Activated CD4-positive, alpha-beta T cell treated with anti-CD3 and anti-CD28 coated beads for 36 hours (primary cell): ENCODE measurements around the gene MT1M. TPM values are rescaled to one million over a fixed set of nuclear protein-coding genes. Genes with fewer than 3 reads are reported as not detected.
"Not testable (repeated sequence)": the region's sequence is repeated elsewhere in the genome, so short reads cannot be mapped to it uniquely, and the experiment has no call there.

Experiments
- ATAC-seq: fragments of 200-7000 bp; cut with Tn5 transposase; one replicate; pipeline ENCODE4 v1.10.0; 2021; ENCODE audit warnings: mild to moderate bottlenecking, moderate library complexity
- CTCF ChIA-PET: fragments of 350-600 bp; sonication (Branson Sonifier 250); formaldehyde crosslinking; loops from one replicate; lab custom pipeline; 2021; ENCODE audit warnings: antibody characterized with exemption; lab: Charles Lee
- POLR2A ChIA-PET: fragments of 350-600 bp; sonication (Branson Sonifier 250); formaldehyde crosslinking; loops from one replicate; lab custom pipeline; 2021; ENCODE audit warnings: antibody characterized with exemption, inconsistent platforms; lab: Charles Lee
- DNase-seq: peaks from one replicate; pipeline ENCODE4 v3.0.0-alpha.2; 2020
- H3K27ac Mint-ChIP-seq: one replicate; pipeline ENCODE4 v1.8.0; 2021; ENCODE audit warnings: mixed read lengths
- H3K27me3 Mint-ChIP-seq: one replicate; pipeline ENCODE4 v1.8.0; 2021; ENCODE audit warnings: mixed read lengths
- H3K36me3 Mint-ChIP-seq: one replicate; pipeline ENCODE4 v1.8.0; 2021; ENCODE audit warnings: low read depth, mixed read lengths
- H3K4me1 Mint-ChIP-seq: one replicate; pipeline ENCODE4 v1.8.0; 2021; ENCODE audit warnings: mixed read lengths
- H3K4me3 Mint-ChIP-seq: one replicate; pipeline ENCODE4 v1.8.0; 2021; ENCODE audit warnings: mild to moderate bottlenecking, moderate library complexity, mixed read lengths
- H3K9me3 Mint-ChIP-seq: one replicate; pipeline ENCODE4 v1.8.0; 2021; ENCODE audit warnings: low read depth, mixed read lengths
- intact Hi-C, 2 experiments: fragments of 100-400 bp; cut with DNase I in 1 of 2; cut with micrococcal nuclease in 1 of 2; formaldehyde crosslinking; loops; one replicate each; pipeline versions ENCODE4 v1.14.2 to v1.15.1; 2022 to 2024; cut with DNase I, micrococcal nuclease
- total RNA-seq, 2 experiments: library from RNA; stranded (reverse); gene quantifications; one replicate each; pipeline ENCODE4 v1.2.3, GENCODE V29; 2021

The MT1M gene
- total RNA-seq, 2 experiments from 2014 or later = not detected

DNA sequence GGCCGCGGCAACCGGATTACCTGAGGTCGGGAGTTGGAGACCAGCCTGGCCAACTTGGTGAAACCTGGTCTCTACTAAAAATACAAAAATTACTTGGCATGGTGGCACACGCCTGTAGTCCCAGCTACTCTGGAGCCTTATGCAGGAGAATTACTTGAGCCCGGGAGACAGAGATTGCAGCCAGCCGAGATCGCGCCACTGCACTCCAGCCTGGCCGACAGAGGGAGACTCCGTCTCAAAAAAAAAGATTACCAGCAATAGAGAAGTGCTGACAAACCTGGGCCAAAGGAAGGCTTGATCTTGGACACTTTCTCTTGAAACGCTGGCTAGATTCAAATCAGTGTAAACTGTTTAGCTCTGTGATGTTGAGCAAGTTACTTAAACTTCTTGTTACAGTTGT lies 41.5 kb downstream of the MT1M start:
- no peak overlapping the region for H3K27ac Mint-ChIP-seq
- no peaks in the 10 kb centered on the region for H3K9me3 Mint-ChIP-seq
- peaks cover 19% of the 10 kb centered on the region for H3K4me1 Mint-ChIP-seq
- DNase-seq (peak; percentile 53), ATAC-seq (no peak)
- H3K4me3 Mint-ChIP-seq = no peak overlapping the region
- CTCF ChIA-PET = interaction anchor here (1.2 to 2.3 kb wide), 4 partner anchors 9 to 98 kb away, joined by 4 to 16 read pairs (median 4); partner anchors contain the start of gene MT1X
- POLR2A ChIA-PET = interaction anchor here (0.9 kb wide), 1 partner anchor 48 kb away, joined by 3 read pairs; the partner anchor contains the start of gene MT1E
- intact Hi-C loops = loop anchor here in 1 of 2 experiments (1.0 kb wide), 1 partner anchor 28 kb away; no protein-coding TSS in a partner anchor
- no peaks in the 10 kb centered on the region for H3K36me3 Mint-ChIP-seq
- H3K27me3 Mint-ChIP-seq = peaks cover 49% of the 10 kb centered on the region

DNA sequence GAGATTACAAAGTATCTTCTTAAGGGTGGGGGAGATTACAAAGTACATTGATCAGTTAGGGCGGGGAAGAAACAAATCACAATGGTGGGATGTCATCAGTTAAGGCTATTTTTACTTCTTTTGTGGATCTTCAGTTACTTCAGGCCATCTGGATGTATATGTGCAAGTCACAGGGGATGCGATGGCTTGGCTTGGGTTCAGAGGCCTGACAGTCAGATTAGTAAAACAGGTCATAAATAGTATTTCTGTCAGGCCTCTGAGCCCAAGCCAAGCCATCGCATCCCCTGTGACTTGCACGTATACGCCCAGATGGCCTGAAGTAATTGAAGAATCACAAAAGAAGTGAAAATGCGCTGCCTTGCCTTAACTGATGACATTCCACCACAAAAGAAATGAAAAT lies 42.1 kb downstream of the MT1M start:
- H3K36me3 Mint-ChIP-seq, H3K4me3 Mint-ChIP-seq, DNase-seq, H3K27ac Mint-ChIP-seq, ATAC-seq, H3K9me3 Mint-ChIP-seq: not testable (repeated sequence)
- POLR2A ChIA-PET = interaction anchor here (0.9 kb wide), 1 partner anchor 49 kb away, joined by 3 read pairs; the partner anchor contains the start of gene MT1E
- intact Hi-C loops = loop anchor here in 1 of 2 experiments (1.0 kb wide), 1 partner anchor 28 kb away; no protein-coding TSS in a partner anchor
- Mint-ChIP-seq H3K4me1 (peaks cover 16% of the 10 kb centered on the region), H3K27me3 (peaks cover 43% of the 10 kb centered on the region)
- CTCF ChIA-PET = interaction anchor here (1.6 to 2.3 kb wide), 2 partner anchors 8 to 27 kb away, joined by 4 to 16 read pairs; partner anchors contain the start of gene MT1X

DNA sequence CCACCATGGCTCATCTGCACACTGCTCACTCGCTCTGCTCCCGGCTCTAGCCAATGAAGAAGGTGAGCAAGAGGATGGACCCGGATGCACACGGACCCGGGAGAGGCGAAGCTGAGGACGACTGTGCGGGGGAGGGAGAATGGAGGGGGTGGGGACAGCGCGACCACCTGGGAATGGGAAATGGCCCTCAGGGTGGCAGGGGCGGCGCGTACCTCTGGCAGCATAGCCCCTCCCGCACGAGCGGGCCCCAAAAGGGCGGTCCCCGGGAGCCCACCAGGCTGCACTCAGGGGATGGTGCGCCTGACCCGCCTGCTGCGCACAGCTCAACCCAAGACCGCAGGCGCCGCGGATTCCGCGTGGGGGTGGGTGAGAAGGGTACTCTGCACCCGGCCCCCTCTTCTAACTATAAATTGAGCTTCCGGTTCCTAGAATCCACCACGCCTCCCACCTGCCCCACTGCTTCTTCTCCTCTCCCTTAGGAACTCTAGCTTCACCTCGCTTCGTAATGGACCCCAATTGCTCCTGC lies 43.3 kb downstream of the MT1M start:
- Mint-ChIP-seq H3K27me3 (peaks cover 33% of the 10 kb centered on the region), H3K36me3 (no peaks in the 10 kb centered on the region), H3K4me3 (peak overlapping the region; percentile 47), H3K9me3 (no peaks in the 10 kb centered on the region), H3K27ac (peak overlapping the region; percentile 13), H3K4me1 (peaks cover 12% of the 10 kb centered on the region)
- POLR2A ChIA-PET = interaction anchor here (0.5 to 1.2 kb wide), 5 partner anchors 13 to 67 kb away, joined by 3 to 8 read pairs (median 5); partner anchors contain the start of genes MT1E and MT2A
- intact Hi-C loops = no loop called here
- ATAC-seq (peak; percentile 60), DNase-seq (peak; percentile 77)
- CTCF ChIA-PET = interaction anchor here (0.7 to 1.7 kb wide), 6 partner anchors 10 to 110 kb away, joined by 3 to 11 read pairs (median 4); no protein-coding TSS in a partner anchor

DNA sequence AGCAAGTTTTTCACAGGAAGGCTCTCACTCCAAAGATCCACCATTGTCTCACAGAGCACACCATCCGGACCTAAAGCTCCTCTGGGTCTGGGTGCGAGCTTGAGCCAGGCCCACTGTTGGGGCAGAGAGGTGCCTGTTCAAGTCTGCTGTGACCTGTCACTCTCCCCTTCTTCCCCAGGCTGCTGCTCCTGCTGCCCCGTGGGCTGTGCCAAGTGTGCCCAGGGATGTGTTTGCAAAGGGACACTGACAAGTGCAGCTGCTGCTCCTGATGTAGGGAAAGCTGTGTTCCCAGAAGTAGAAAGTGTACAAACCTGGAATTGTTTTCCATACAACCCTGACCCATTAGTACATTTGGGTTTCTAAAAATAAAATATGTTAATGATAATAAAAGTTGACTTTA lies 45.0 kb downstream of the MT1M start:
- intact Hi-C loops = no loop called here
- H3K36me3 Mint-ChIP-seq = no peaks in the 10 kb centered on the region
- H3K27me3 Mint-ChIP-seq = peaks cover 21% of the 10 kb centered on the region
- peaks cover 21% of the 10 kb centered on the region for H3K4me1 Mint-ChIP-seq
- CTCF ChIA-PET = interaction anchor here (0.8 to 1.3 kb wide), 2 partner anchors 9 to 100 kb away, joined by 3 read pairs; partner anchors contain the start of gene MT1G
- POLR2A ChIA-PET = no interaction called here
- H3K9me3 Mint-ChIP-seq = no peaks in the 10 kb centered on the region
- no peak overlapping the region for H3K4me3 Mint-ChIP-seq
- DNase-seq (no peak), ATAC-seq (no peak)
- no peak overlapping the region for H3K27ac Mint-ChIP-seq

DNA sequence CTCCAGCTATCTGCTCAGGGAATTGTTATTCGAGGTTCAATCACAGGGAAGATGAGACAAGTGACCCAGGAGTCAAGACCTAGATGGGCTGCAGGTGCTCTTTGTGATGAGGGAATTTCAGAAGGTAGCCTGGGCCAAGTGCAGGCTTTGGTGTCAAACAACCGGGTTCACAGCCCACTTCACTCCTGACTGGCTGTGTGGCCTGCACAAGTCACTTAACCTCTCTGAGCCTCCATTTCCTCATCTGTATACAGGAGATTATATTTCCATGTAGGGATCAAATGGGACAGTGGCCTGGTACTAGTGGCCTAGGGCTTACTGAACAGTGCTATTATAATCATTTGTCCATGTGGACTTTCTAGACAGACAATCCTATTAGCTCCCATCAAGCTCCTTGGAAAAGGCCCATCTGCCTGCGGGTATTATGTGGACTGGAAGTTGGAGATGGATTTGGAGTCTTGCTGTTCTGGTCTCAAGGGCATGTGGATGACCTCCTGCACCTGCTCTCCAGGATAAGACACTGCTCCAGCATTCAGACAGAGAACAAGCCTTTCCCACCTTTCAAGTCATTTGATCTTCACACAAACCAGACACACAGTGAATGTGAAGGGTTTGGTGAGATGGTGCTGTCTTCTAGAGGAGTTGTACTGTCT lies 46.7 kb downstream of the MT1M start:
- H3K4me3 Mint-ChIP-seq = no peak overlapping the region
- H3K27ac Mint-ChIP-seq = no peak overlapping the region
- DNase-seq (no peak), ATAC-seq (no peak)
- peaks cover 12% of the 10 kb centered on the region for H3K27me3 Mint-ChIP-seq
- ChIA-PET CTCF (interaction anchor here (1.0 to 1.6 kb wide), 4 partner anchors 11 to 88 kb away, joined by 3 to 6 read pairs (median 5); no protein-coding TSS in a partner anchor), POLR2A (interaction anchor here (1.0 kb wide), 1 partner anchor 71 kb away, joined by 4 read pairs; the partner anchor contains the start of gene MT2A)
- H3K4me1 Mint-ChIP-seq = peaks cover 29% of the 10 kb centered on the region
- peaks cover 6% of the 10 kb centered on the region for H3K36me3 Mint-ChIP-seq
- H3K9me3 Mint-ChIP-seq = no peaks in the 10 kb centered on the region
- intact Hi-C loops = no loop called here

DNA sequence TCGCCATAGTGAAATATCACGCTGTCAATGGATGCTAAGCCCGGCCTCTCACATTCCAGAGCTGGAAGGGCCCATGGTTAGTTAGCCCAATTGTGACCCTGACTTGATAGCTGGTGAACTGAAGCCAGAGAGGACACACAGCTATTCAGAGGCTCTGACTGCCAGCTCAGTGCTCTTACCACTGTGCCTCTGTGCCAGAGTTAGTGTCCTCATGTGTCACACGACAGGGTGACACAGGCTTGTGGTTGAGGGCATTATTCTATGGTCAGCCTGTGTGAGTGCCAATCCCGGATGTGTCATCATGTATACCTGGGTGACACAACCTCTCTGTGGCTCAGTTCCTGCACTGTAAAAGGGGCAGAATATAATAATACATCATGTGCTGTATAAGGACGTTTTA lies 47.4 kb downstream of the MT1M start:
- no peaks in the 10 kb centered on the region for H3K9me3 Mint-ChIP-seq
- CTCF ChIA-PET = interaction anchor here (0.9 to 1.6 kb wide), 2 partner anchors 11 to 29 kb away, joined by 3 to 5 read pairs; no protein-coding TSS in a partner anchor
- intact Hi-C loops = loop anchor here in 1 of 2 experiments (5.0 kb wide), 2 partner anchors 103 to 323 kb away; no protein-coding TSS in a partner anchor
- DNase-seq (peak; percentile 47), ATAC-seq (peak; percentile 31)
- no peak overlapping the region for H3K4me3 Mint-ChIP-seq
- POLR2A ChIA-PET = no interaction called here
- H3K4me1 Mint-ChIP-seq = peaks cover 31% of the 10 kb centered on the region
- peaks cover 8% of the 10 kb centered on the region for H3K36me3 Mint-ChIP-seq
- H3K27ac Mint-ChIP-seq = no peak overlapping the region
- peaks cover 7% of the 10 kb centered on the region for H3K27me3 Mint-ChIP-seq

DNA sequence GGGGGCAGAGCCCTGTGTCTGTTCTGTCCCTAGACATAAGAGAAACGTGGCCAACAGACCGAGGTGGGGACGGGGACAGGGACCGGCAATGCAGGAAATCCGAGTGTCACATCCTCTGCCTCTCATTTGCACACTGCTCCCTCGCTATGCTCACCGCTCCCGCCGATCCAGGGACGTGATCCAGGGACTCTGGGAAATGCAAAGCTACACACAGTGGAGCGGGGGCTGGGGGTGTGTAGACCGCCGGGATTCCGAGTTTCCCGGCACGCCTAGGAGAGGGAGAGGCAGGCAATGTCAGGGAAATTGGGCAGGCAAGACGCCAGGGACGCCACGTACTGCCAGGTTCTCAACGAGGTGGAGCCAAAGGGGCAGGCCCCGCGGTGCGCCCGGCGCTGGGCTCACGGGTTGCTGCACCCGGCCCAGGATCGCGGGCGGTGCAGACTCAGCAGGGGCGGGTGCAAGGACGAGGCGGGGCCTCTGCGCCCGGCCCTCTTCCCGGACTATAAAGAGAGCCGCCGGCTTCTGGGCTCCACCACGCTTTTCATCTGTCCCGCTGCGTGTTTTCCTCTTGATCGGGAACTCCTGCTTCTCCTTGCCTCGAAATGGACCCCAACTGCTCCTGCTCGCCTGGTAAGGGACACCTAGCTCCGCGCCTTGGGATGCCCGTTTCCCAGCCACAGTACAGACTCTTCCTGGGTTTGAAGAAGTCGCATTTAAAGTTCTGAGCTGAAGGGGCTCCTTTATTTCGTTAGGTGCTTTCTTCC lies 49.7 kb downstream of the MT1M start, which contains the start of gene MT1X:
Gene MT1X, plus strand, starts transcription at position 532 of the 764 bp plus-strand sequence. Its CDS starts 71 bp downstream, at position 603.
- Mint-ChIP-seq H3K36me3 (peaks cover 17% of the 10 kb centered on the region), H3K4me1 (peaks cover 22% of the 10 kb centered on the region), H3K27me3 (no peaks in the 10 kb centered on the region), H3K9me3 (no peaks in the 10 kb centered on the region), H3K27ac (peak within 1 kb of the TSS; percentile 97), H3K4me3 (peak within 1 kb of the TSS; percentile 89)
- intact Hi-C loops = loop anchor here (1.0 to 5.0 kb wide), 13 partner anchors 13 to 325 kb away; partner anchors contain the start of genes MT1F (in 2 of the 2), MT1G (in 2 of the 2), MT2A (in 2 of the 2) and BBS2 (in 1 of the 2)
- ChIA-PET POLR2A (interaction anchor here (1.0 to 1.5 kb wide), 6 partner anchors 12 to 74 kb away, joined by 3 to 10 read pairs (median 6); partner anchors contain the start of genes MT1E, MT1F, MT1H and MT2A), CTCF (interaction anchor here (1.5 to 3.8 kb wide), 4 partner anchors 8 to 76 kb away, joined by 4 to 28 read pairs (median 8); no protein-coding TSS in a partner anchor)
- DNase-seq = peak; percentile 96
- ATAC-seq = peak; percentile 96

DNA sequence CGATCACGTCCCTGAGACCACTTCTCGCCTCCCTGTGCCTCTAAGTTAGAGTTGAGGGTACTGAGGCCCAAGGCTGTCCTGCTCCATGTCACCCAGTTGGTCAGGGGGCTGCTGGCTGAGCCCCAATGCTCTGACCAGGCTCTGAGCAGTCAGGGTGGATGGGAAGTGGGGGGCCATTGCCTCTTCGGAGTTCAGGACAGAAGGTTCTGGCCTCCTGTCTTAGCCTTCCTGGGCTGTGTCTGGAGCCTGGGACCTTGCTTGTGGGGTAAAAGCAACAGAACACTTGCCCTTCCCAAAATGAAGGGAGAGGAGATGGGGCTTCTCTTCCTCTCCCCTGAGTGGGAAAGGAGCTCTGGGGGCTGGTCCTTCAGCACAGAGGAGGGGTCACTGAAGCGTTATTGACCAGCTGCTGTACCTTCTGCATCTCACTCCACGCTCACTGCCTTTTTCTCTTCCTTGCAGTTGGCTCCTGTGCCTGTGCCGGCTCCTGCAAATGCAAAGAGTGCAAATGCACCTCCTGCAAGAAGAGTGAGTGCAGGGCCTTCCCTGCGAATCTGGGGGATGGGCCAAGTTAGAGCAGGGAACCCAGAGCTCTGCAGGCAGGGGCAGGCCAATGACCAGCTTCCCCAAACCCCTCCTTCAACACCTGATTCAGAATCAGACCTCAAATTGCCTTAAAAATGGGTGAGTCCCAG lies 50.4 kb downstream of the MT1M start:
- Mint-ChIP-seq H3K9me3 (no peaks in the 10 kb centered on the region), H3K36me3 (peaks cover 17% of the 10 kb centered on the region), H3K4me3 (peak overlapping the region; percentile 89), H3K4me1 (peaks cover 22% of the 10 kb centered on the region), H3K27me3 (no peaks in the 10 kb centered on the region), H3K27ac (peak overlapping the region; percentile 85)
- peak; percentile 24 for DNase-seq
- POLR2A ChIA-PET = interaction anchor here (0.6 to 1.5 kb wide), 7 partner anchors 10 to 74 kb away, joined by 3 to 10 read pairs (median 4); partner anchors contain the start of genes MT1E, MT1F and MT2A
- intact Hi-C loops = loop anchor here (1.0 to 5.0 kb wide), 13 partner anchors 14 to 326 kb away; partner anchors contain the start of genes MT1F (in 2 of the 2), MT1G (in 2 of the 2), MT2A (in 2 of the 2) and BBS2 (in 1 of the 2)
- CTCF ChIA-PET = interaction anchor here (0.7 to 3.8 kb wide), 6 partner anchors 9 to 282 kb away, joined by 3 to 28 read pairs (median 6); no protein-coding TSS in a partner anchor
- no peak for ATAC-seq
